HG03342 (cell line): ENCODE measurements around the gene CA14.
"Not testable (repeated sequence)": the region's sequence is repeated elsewhere in the genome, so short reads cannot be mapped to it uniquely, and the experiment has no call there.

Experiments
- ATAC-seq: cut with Tn5 transposase; IDR thresholded peaks from one replicate; pipeline ENCODE4 v1.9.1; 2021; ENCODE audit warnings: mild to moderate bottlenecking, moderate library complexity; ENCODE audit not compliant: unreplicated experiment

Gene CA14

DNA sequence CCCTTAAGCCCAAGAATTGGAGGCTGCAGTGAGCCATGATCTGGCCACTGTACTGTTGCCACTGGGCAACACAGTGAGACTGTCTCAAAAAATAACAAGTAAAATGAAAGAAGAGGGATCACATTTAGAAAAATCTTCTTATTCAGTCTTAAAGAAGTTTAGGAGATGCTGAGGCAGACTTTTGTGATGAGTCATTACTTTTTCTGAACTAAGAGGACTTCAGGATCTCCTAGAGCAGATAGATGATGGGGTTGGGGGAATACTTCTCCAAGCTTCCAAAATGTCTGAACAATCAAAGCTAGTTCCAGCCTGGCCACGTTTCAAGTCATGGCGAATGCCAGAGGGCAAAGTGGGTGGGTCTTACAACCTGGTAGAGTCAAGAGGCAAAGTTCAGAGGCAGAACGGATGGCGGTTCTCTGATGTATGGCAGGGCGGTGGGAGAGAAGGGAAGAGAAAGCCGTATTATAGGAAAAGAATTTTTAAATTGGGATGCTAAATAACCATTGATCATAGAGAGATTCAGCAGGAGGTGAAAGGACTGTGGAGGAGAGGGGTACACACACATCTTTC lies 22.6 kb downstream of the CA14 start:
- no peak for ATAC-seq

DNA sequence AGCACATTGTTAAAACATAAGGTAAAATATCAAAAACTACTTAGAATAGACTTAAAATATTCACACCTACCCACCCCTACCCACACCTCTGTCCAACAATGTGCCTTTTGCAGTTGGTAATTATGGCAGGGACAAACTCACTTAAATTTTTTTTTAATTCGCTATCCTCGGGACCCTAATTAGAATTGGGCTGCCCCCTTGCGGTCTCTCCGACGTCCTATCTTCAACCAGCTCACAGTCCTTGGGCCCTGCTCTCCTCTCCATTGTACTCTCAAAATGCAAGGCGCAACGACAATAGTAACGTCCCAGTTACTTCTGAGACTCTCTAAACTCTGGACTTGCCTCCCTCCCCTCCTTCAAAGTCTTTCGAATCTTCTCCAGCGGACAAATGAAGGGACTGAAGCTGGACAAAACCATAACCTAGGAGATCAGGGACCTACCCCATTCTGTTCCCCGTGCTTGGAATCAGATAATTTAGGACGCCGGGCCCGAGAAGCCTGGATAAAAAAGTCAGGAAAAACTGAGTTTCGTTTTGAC lies 23.7 kb downstream of the CA14 start:
- no peak for ATAC-seq

DNA sequence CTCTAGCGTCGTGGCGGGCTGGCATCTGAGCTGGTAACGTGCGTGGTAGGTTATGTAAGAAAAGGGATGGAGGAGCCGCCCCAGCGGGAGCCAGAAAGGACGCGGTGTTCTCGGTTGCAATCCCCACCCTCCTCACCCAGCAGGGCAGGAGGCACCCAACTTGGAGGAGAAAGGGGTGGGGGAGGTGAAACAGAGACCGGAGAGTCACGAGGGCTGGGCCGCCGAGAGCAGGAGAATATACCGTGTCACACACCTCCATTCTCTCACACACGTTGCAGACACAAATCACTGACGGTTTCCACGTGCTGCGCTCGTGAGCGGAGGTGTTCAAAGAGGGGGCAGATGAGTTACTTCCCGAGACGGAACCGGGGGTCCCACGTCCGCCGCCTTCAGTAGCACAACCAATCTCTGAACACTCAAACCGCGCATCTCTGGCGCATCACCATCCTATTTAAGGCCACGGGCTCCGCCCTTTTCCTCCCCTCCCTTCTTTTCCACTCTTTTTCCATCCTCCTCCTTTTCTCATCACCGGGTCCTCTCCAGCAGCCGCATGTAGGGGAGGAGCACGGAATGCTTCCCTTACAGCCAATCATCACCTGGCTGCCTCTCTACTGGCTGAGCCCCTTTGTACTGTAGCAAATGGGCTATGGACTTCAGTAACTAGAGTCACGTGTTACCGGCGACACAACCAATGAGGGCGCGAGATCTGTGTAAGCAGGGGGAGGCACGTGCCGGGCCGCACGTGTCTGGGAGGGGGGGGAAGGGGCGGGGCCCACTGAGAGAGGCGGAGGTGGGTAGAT lies 24.4 kb downstream of the CA14 start, which contains the start of gene CIART:
CIART (plus strand) TSS at position 797 of the 800 bp plus-strand sequence. CDS start 714 bp downstream, outside the sequence.
- ATAC-seq, result peak; percentile 78

DNA sequence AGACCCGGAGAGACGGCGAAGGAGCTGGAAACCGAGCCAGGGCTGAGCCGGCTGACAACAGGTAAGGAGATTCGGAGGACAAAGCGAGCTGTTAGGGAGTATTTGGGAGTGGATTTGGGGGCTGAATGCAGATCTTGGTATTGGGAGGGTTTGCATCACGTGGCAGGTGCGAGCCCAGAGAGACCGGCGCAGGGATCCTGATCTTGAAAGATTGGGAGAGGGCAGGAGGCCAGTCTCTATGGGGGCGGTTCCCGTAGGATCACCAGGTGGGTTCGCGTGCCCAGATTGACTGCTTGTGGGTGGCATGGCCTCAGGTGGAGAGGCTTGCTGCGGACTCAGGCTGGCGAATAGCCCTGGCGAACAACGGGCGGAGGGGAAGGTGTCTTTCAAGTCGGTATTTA lies 25.0 kb downstream of the CA14 start:
- ATAC-seq, result no peak

- ATAC-seq, result no peak
Measured at GRCh38 chr1:150283260-150283659, 25.7 kb downstream of the CA14 start.

DNA sequence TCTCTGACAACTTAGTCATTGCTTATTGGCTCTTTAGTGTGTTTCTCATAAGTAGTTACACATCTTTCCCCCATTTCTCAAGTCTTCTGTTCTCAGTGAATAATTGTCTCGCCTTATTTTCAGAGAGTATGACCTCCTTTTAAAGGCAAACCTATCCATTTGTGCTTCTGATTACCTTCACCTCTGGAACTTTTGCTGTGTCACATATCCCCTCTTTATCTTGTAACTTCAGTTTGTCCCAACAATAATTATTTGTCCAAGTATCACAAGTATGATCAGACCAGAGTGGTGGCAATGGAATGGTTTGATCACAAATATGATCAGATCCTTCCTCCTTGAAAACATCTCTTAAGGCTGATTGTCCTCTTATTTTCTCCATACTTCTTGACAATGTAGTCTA lies 30.8 kb downstream of the CA14 start:
- no peak for ATAC-seq

DNA sequence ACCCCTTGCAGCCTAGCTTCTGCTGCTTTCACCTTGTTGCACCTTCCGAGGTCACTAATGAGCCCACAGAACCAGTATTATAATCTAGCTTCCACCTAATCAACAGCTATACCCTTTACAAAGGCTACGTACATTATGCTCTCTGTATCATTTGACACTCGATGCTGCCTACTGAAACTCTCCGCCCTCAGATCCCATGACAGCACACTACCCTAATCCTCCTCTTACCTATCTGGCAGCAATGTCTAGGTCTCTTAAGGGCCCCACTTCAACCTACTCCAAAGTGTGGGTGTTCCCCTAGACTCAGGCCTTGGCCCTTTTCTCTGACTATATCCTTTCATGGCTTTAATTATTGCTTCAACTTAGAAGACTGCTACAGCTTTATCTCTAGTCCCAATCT lies 31.2 kb downstream of the CA14 start:
- no peak for ATAC-seq

DNA sequence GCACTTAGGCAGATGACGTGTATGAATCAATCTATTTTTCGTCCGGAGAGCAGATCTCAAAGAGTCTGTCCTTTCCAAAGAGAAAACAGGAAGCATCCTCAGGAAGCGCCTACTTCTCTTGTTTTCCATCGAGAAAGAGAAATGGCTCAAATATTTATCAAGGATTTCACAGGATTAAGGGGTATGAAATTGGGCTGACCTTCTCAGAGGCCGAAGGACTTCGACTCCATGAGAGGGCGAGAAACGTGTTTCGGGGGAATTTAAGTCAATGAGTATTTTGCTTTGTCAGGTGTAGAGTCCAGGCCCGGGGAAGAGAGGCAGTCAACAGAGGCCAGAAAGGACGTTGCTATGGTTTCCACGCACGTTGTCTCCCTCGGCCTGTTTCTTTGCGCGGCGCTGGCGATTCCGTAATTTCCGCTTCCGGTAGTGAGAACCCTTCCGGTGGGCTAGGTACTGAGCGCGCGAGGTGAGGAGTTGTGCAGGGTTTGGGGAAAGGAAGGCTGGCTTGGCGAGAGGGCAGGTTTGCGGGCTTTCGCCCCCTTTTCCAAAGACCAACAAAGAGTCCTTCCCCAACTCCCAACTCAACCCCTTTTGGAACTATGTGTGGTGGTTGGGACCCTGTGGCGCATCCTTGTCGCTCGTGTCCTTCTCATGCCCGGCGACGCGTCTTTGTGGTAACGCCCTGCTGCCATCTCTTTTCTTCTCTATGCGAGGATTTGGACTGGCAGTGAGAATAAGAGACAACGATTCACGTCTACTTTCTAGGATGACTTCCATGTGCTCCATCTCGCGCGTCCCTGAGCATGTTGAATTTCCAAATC lies 36.1 kb downstream of the CA14 start, which contains the start of gene MRPS21:
MRPS21 (plus strand) TSS at position 429 of the 821 bp plus-strand sequence. CDS start 506 bp downstream, outside the sequence.
- ATAC-seq, result peak; percentile 99

- no peak for ATAC-seq
Measured at GRCh38 chr1:150295476-150295875, 37.9 kb downstream of the CA14 start.

- ATAC-seq, result no peak
Measured at GRCh38 chr1:150299716-150300115, 42.1 kb downstream of the CA14 start.

DNA sequence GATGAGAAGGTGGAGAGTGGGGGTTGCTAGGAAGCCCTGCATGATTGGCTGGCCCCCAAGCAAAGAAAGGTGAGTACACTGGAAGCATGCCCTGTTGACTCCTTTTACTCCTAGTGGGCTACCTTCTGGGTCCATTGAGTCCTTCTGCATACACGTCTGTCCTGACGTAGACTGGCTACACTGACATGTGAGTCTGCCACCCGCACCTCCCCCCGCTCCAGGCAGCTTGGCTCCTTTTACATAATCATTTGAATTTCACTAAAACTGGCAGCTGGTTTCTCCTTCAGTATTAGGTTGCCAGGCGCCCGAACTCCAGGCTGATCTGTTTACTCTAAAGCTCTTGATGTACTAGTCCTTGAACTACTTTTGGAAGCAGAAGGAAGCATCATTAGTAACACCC lies 44.8 kb downstream of the CA14 start:
- ATAC-seq, result no peak

DNA sequence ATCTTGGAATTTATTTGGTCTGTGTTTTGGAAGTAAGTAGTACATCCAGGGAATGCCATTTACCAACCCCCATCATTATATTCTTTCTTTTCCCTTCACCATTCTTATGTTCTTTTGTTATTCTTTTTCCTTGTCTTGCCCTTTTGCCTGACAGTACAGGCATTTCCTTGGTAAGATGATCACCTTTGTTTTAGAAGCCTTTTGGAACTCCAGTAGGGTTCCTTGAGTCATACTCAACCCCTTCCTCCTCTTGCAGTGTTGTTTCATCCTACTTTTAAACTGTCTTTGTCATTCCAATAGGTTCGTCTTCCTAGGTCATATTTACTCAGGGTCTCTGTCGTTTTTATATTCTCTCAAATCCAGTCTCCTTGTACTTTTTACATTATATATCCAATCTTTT lies 45.3 kb downstream of the CA14 start:
- ATAC-seq, result no peak

GRCh38 chr1:150308585-150308984 lies 51.0 kb downstream of the CA14 start:
- not testable (repeated sequence) for ATAC-seq

DNA sequence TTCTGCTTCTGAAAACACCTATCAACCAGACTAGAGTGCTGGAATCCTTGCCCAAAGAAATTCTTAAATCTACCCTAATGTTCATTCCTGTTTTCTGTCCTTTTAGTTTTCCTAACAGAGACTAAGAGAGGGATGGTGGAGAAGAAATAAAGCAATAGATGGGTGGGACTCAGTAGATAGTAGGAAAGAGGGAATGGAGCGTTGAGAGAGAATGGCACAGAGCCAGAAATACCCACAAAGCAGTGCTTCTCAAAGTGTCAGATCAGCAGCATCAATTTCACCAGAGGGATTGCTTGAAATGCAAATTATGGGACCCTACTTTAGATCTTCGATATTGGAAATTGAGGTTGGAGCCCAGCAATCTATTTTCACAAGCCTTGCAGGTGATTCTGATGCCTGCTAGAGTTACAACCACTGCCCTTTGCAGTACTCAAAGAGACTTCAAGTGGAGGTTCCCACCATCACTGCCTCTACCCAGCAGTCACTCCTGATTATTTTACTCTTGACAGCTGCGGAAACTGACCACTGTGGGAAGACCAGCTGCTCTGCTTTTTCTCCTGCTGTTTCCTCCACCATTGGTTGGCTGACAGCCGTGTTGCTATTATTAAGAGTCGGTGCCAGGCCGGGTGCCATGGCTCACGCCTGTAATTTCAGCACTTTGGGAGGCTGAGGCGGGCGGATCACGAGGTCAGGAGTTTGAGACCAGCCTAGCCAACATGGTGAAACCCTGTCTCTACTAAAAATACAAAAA lies 52.4 kb downstream of the CA14 start:
- ATAC-seq, result no peak

DNA sequence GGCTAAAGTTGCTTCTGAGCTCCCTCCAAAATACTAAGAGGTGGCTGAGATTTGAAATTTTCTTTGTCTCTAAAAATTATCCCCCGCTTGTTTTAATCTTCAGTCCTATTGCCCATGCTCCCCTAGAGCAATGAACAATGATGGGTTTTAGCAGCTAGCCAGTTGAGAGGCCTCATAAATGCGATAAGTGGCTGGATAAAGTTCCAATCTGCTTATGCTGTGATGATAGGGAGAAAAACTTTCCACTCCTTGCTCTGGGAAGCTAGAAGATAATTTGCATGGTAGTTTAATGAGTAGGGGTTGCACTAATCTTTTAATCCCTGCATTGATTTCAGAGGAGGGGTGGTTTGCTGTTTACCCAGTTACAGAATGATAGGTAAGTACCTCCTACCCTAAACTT lies 54.2 kb downstream of the CA14 start:
- ATAC-seq, result no peak
